Breast epithelium (tissue), 3 donors: ENCODE data around the gene MAP4K4.

Experiments
- CTCF ChIP-seq, 3 donors: fragments of 450-650 bp; IDR thresholded peaks; one replicate each; pipeline ENCODE4 v1.5.1; 2016 to 2017; ENCODE audit warnings: antibody characterized with exemption in 3 of 3, mild to moderate bottlenecking in 3 of 3, moderate library complexity in 3 of 3
- POLR2A ChIP-seq: fragments of 450-650 bp; IDR thresholded peaks from one replicate; pipeline ENCODE4 v1.6.1; 2016; ENCODE audit warnings: antibody characterized with exemption, mild to moderate bottlenecking, moderate library complexity
- POLR2AphosphoS5 ChIP-seq, 3 donors: sonication (generic); formaldehyde crosslinking; IDR thresholded peaks; one replicate each; pipeline ENCODE4 v1.6.1; 2017; ENCODE audit warnings: antibody characterized with exemption in 3 of 3

DNA sequence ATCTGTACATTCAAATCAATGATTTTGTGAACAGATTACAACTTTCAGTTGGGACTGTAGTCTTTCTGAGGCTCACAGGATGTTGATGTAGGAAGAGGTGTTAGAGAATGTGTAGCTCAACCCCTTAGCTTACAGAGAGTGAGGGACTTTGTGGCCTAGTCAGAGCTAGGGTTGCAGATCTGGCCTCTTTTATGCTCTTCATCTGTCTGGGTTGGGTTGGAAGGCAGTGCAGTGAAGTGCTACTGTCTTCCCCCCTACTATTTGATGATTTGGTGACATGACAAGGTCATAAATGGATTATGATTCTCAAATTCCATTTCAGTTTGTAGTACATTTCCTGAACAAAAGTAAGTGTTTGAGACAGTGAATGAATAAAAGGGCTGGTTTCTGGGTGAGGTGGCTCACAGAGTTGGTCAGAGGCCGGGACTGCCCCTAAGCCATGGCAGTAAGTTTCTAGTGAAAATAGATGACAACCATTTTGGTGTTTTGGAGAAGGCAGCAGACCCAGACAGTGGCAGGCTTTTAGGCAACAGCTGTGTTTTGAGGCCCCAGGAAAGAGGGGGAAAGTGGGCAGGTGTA, 21.6 kb downstream of the MAP4K4 start:
- TF ChIP-seq POLR2AphosphoS5 (IDR thresholded peaks at IDR 0.05) (no peak), CTCF (IDR thresholded peaks at IDR 0.05) (no peak), POLR2A (no peak)
